ENCODE results near the gene TMEM176A. TPM values are rescaled to one million over a fixed set of nuclear protein-coding genes. Genes with fewer than 3 reads are reported as not detected.

The TMEM176A gene
- total RNA-seq, 1 donor from 2014 or later, result 2.0 TPM

- Mint-ChIP-seq H3K4me3 (peak overlapping the region; percentile 51), H3K27me3 (ENCODE audit: low read depth) (peaks cover 58% of the 10 kb centered on the region), H3K4me1 (no peaks in the 10 kb centered on the region), H3K27ac (ENCODE audit: unreplicated experiment) (no peak overlapping the region), H3K36me3 (ENCODE audit: low read depth) (no peaks in the 10 kb centered on the region), H3K9me3 (no peaks in the 10 kb centered on the region)
- no peak for TF ChIP-seq CTCF (conservative IDR thresholded peaks at IDR 0.05)
- no peak for DNase-seq (ENCODE audit: low read depth, low spot score)
Observed at GRCh38 chr7:150799156-150799555, 1.4 kb upstream of the TMEM176A start.

- Mint-ChIP-seq H3K9me3 (no peaks in the 10 kb centered on the region), H3K36me3 (ENCODE audit: low read depth) (no peaks in the 10 kb centered on the region), H3K4me1 (no peaks in the 10 kb centered on the region), H3K27me3 (ENCODE audit: low read depth) (peaks cover 58% of the 10 kb centered on the region), H3K4me3 (peak within 1 kb of the TSS; percentile 51), H3K27ac (ENCODE audit: unreplicated experiment) (no peak within 1 kb of the TSS)
- no peak for TF ChIP-seq CTCF (conservative IDR thresholded peaks at IDR 0.05)
- DNase-seq (ENCODE audit: low read depth, low spot score), result no peak
Observed at GRCh38 chr7:150799741-150800580, 608 bp upstream of the TMEM176A start, which contains the start of gene TMEM176B. Gene TMEM176B (minus strand): TSS chr7:150800364. CDS start chr7:150796569, 3,795 bp downstream.

GRCh38 chr7:150801242-150801945, 825 bp downstream of the TMEM176A start:
- Mint-ChIP-seq H3K27me3 (ENCODE audit: low read depth) (peaks cover 56% of the 10 kb centered on the region), H3K4me3 (peak overlapping the region; percentile 23), H3K36me3 (ENCODE audit: low read depth) (peaks cover 4% of the 10 kb centered on the region), H3K4me1 (no peaks in the 10 kb centered on the region), H3K9me3 (no peaks in the 10 kb centered on the region), H3K27ac (ENCODE audit: unreplicated experiment) (no peak overlapping the region)
- no peak for DNase-seq (ENCODE audit: low read depth, low spot score)
- no peak for TF ChIP-seq CTCF (conservative IDR thresholded peaks at IDR 0.05)

GRCh38 chr7:150801946-150802771, 1.6 kb downstream of the TMEM176A start:
- Mint-ChIP-seq H3K9me3 (no peaks in the 10 kb centered on the region), H3K4me1 (no peaks in the 10 kb centered on the region), H3K4me3 (peak overlapping the region; percentile 23), H3K27me3 (ENCODE audit: low read depth) (peaks cover 53% of the 10 kb centered on the region), H3K27ac (ENCODE audit: unreplicated experiment) (no peak overlapping the region), H3K36me3 (ENCODE audit: low read depth) (peaks cover 4% of the 10 kb centered on the region)
- TF ChIP-seq CTCF (conservative IDR thresholded peaks at IDR 0.05), result no peak
- DNase-seq (ENCODE audit: low read depth, low spot score), result no peak

GRCh38 chr7:150803161-150803860, 2.7 kb downstream of the TMEM176A start:
- Mint-ChIP-seq H3K27ac (ENCODE audit: unreplicated experiment) (no peak overlapping the region), H3K9me3 (peaks cover 3% of the 10 kb centered on the region), H3K4me1 (no peaks in the 10 kb centered on the region), H3K4me3 (no peak overlapping the region), H3K36me3 (ENCODE audit: low read depth) (peaks cover 4% of the 10 kb centered on the region), H3K27me3 (ENCODE audit: low read depth) (peaks cover 44% of the 10 kb centered on the region)
- no peak for DNase-seq (ENCODE audit: low read depth, low spot score)
- TF ChIP-seq CTCF (conservative IDR thresholded peaks at IDR 0.05), result no peak

Measured in neural crest cell (in vitro differentiated cells).